GM12801 (cell line): ENCODE results near the gene NCOA3.

Experiments used
- CTCF ChIP-seq: IDR thresholded peaks from one replicate; pipeline ENCODE4 v1.5.1; 2011; ENCODE audit warnings: control low read depth; ENCODE audit not compliant: insufficient read length; ENCODE audit errors: extremely low read depth

The NCOA3 gene

DNA sequence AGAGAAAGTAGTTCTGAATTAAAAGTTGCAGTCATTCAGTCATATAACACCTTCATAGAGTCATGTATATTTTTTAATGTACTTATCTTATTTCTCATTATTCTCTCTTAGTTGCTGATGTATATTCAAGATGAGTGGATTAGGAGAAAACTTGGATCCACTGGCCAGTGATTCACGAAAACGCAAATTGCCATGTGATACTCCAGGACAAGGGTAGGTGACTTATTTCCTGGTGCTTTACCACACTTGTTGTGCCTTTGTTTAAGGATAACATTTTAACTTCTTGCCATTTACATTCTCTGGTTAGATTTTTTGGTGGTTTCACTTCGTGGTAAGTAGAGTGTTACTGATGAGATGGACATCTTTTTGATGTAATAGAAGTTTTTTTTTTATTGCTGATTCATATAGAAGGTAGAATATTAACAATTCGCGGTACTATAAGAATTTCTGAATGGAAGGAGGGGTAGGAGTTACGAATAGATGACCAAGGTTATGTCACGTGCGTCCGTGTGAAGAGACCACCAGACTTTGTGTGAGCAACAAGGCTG, 120.5 kb downstream of the NCOA3 start:
- TF ChIP-seq CTCF: no peak

DNA sequence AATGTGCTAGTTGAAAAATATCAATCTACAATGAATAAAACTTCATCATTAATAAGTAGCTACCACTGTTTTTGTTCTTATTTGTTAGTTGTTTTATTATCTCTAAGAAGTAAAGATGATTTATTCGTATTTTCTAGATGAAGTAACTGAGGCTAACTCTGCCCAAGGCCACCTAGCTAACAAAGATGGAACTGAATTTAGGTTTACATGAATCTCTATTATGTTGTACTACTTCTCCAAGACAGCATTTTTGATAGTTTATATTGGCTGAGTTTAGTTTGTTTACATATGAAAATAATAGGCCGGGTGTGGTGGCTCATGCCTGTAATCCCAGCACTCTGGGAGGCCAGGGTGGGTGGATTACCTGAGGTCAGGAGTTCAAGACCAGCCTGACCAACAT, 121.5 kb downstream of the NCOA3 start:
- TF ChIP-seq CTCF: no peak

GRCh38 chr20:47627540-47627939, 125.9 kb downstream of the NCOA3 start:
- no peak for TF ChIP-seq CTCF

GRCh38 chr20:47629907-47630306, 128.2 kb downstream of the NCOA3 start:
- TF ChIP-seq CTCF: no peak

DNA sequence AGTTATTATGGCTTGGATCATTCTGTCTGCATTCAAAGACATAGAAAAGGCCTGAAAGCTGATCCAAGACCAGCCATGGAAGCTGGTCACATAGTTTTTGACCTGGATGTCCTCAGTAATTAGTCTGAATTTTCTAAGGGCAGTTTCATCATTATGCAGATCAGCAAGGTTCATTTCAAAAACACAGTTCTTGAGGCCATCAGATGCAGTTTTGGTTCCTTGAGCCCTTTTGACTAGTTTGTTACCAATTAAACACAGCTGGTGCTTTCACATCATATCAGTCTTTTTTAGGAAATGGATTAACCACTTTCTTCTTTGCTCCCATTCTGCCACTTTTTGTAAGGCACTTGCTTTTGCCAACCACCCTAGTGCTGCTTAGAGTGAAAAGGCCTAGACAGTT, 129.4 kb downstream of the NCOA3 start:
- TF ChIP-seq CTCF: no peak

DNA sequence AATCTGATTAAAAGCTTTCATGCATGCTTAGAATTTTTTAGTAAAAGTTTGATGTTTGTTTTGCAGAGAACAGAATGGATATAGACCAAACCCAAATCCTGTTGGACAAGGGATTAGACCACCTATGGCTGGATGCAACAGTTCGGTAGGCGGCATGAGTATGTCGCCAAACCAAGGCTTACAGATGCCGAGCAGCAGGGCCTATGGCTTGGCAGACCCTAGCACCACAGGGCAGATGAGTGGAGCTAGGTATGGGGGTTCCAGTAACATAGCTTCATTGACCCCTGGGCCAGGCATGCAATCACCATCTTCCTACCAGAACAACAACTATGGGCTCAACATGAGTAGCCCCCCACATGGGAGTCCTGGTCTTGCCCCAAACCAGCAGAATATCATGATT, 133.6 kb downstream of the NCOA3 start:
- TF ChIP-seq CTCF: no peak

DNA sequence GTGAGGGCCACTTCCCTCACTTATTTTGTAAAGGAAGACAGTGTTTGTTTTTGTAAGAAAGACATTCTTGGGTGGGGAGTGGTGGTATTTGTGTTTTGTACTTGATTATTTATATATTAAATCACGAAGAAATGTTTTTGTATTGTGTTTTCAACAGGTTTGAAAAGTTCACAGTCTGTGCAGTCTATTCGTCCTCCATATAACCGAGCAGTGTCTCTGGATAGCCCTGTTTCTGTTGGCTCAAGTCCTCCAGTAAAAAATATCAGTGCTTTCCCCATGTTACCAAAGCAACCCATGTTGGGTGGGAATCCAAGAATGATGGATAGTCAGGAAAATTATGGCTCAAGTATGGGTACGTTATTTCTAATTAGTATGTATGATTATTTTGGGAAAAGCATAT, 137.2 kb downstream of the NCOA3 start:
- TF ChIP-seq CTCF: no peak

DNA sequence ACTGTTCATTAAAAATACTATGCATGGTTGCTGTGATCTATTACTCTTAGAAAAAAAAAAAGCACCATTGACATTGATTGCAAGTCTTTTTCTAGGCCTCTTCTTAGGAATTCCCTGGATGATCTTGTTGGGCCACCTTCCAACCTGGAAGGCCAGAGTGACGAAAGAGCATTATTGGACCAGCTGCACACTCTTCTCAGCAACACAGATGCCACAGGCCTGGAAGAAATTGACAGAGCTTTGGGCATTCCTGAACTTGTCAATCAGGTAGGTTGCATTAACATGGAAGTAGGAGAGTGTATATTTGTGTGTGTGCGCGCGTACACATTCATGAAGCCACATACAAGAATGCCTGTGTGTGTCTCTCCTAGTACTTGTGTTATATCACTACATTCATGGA, 140.4 kb downstream of the NCOA3 start:
- no peak for TF ChIP-seq CTCF
